Muscle of leg (tissue), 11 donors: ENCODE measurements around the gene FLRT3. TPM values are rescaled to one million over a fixed set of nuclear protein-coding genes. Genes with fewer than 3 reads are reported as not detected.

Experiments used
- DNase-seq: peaks from one replicate; pipeline ENCODE4 v3.0.0; 2013
- H3K27ac ChIP-seq: one replicate; pipeline ENCODE4 v1.5.1; 2013; ENCODE audit warnings: mild to moderate bottlenecking, low read length, control low read depth
- H3K27me3 ChIP-seq: one replicate; pipeline ENCODE4 v1.6.1; 2013; ENCODE audit warnings: low read length; ENCODE audit not compliant: control insufficient read depth, insufficient read depth
- H3K36me3 ChIP-seq: one replicate; pipeline ENCODE4 v1.6.1; 2013; ENCODE audit warnings: low read length; ENCODE audit not compliant: control insufficient read depth, insufficient read depth
- H3K4me1 ChIP-seq: one replicate; pipeline ENCODE4 v1.6.1; 2013; ENCODE audit warnings: low read length; ENCODE audit not compliant: control insufficient read depth, insufficient read depth
- H3K4me3 ChIP-seq: one replicate; pipeline ENCODE4 v1.5.1; 2013; ENCODE audit warnings: low read length, control low read depth
- H3K9me3 ChIP-seq: replicated peaks from 2 replicates; pipeline ENCODE4 v1.6.1; 2013; ENCODE audit warnings: low read depth, low read length; ENCODE audit not compliant: control insufficient read depth
- WGBS: methylation state at CpG from one replicate; pipeline ENCODE4 v1.1.5; 2013; ENCODE audit warnings: missing lambda C conversion rate; ENCODE audit not compliant: insufficient coverage; 5-methylcytosine and 5-hydroxymethylcytosine counted together
- polyA plus RNA-seq, 8 donors: library from polyadenylated mRNA; unstranded; fragments of 120-200 nt; gene quantifications; one replicate each; pipeline versions ENCODE4 v1.2.1 to v1.2.3, GENCODE V29; 2013; ENCODE audit warnings: inconsistent platforms in 1 of 8, low replicate concordance in 1 of 8; ENCODE audit not compliant: insufficient read length in 8 of 8, insufficient read depth in 1 of 8
- total RNA-seq: library from RNA; stranded (reverse); fragments of 120-200 nt; gene quantifications from one replicate; pipeline ENCODE4 v1.2.4, GENCODE V29; 2013

Gene FLRT3
- total and polyA plus RNA-seq, 9 donors = 5.7 to 25.8 (median 10.7) TPM

GRCh38 chr20:14333721-14334120 is 3.7 kb downstream of the FLRT3 start:
- Histone ChIP-seq H3K27me3 (no peaks in the 10 kb centered on the region), H3K4me3 (peak overlapping the region; percentile 7), H3K27ac (no peak overlapping the region), H3K4me1 (no peaks in the 10 kb centered on the region), H3K36me3 (no peaks in the 10 kb centered on the region), H3K9me3 (no peaks in the 10 kb centered on the region)
- no CpG with 5 or more reads among the region's 3 CpGs for WGBS
- no peak for DNase-seq

DNA sequence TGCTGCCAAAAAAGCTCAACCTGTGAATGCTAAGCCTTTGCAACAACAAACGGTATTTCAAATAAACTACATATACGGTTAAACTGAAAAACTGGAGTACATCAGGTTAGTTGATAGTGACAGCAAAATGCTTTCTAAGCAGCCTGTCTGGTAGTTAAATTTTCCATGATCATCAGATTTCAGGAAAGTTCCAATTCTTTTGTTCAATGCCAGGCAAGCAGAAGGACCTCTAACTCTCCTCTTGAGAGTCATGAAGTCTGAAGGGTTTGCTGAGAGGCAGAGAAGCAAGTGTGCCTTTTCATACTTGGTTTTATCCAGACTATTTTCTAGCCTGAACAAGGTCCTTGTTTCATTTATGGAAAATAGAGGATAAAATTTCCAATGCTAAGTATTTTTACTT is 4.5 kb downstream of the FLRT3 start:
- no peaks in the 10 kb centered on the region for H3K4me1 ChIP-seq
- H3K9me3 ChIP-seq = no peaks in the 10 kb centered on the region
- peak; percentile 46 for DNase-seq
- no CpG with 5 or more reads among the region's 2 CpGs for whole genome bisulfite sequencing
- H3K36me3 ChIP-seq = no peaks in the 10 kb centered on the region
- no peak overlapping the region for H3K27ac ChIP-seq
- H3K4me3 ChIP-seq = no peak overlapping the region
- H3K27me3 ChIP-seq = no peaks in the 10 kb centered on the region

DNA sequence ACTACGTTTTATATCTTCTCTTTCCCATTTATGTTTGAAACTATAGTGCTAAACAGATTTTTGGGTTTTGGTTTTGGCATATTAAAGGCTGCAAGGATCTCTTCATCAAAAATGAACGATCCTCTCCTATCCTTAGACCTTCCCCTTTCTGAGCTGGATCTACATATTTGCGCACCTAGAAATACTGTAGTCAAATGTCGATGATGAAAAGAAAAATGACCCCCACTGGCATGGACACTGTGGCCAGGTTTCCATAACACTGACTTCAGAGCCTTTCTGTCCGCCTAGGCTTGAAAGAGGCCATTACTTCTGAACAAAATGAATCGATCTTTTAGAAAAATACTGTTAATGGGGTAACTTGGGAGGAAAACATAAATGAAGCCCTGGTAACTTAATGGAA is 5.8 kb downstream of the FLRT3 start:
- DNase-seq = no peak
- Histone ChIP-seq H3K27ac (no peak overlapping the region), H3K36me3 (peaks cover 6% of the 10 kb centered on the region), H3K9me3 (peaks cover 2% of the 10 kb centered on the region), H3K27me3 (no peaks in the 10 kb centered on the region), H3K4me1 (no peaks in the 10 kb centered on the region), H3K4me3 (no peak overlapping the region)
- WGBS = 60% methylated on average over 1 of the region's 6 CpGs

- Histone ChIP-seq H3K27ac (no peak overlapping the region), H3K4me1 (no peaks in the 10 kb centered on the region), H3K36me3 (no peaks in the 10 kb centered on the region), H3K9me3 (no peaks in the 10 kb centered on the region), H3K4me3 (no peak overlapping the region), H3K27me3 (no peaks in the 10 kb centered on the region)
- WGBS = no CpG with 5 or more reads among the region's 1 CpG
- no peak for DNase-seq
These were observed 17.7 kb downstream of the FLRT3 start for GRCh38 chr20:14319704-14320103.

DNA sequence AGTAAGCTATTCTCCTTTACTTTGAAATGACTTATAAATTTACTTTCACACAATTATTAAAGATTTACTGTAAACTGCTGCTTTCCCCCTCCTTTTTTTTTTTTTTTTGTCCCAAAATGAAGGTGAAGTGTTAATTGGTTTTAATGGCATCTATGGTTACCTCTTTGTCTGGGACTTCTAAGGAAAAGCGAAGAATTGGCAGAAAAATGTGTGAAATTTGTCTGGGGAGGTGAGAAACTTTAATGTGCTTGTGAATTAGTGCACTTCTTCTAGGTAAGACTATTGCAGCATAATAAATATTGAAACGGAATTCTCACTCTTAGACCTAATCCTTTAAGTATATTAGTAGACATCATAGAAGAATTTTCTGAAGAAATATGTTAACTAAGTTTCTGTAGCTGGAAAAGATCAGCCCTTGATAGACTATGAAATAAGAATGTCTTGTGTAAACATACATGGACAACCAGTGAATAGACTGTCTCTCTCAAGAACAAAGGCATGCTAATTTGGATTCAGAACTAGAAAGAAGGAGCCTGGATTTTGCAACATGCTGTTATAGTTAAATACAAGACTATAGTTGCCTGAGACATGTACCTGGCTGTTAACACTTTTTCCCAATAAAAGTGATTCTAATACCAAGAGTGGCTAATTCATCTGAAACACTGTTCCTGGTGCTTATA is 23.9 kb downstream of the FLRT3 start:
- no peak overlapping the region for H3K27ac ChIP-seq
- WGBS = no CpG with 5 or more reads among the region's 2 CpGs
- H3K4me3 ChIP-seq = no peak overlapping the region
- H3K27me3 ChIP-seq = no peaks in the 10 kb centered on the region
- DNase-seq = no peak
- no peaks in the 10 kb centered on the region for H3K9me3 ChIP-seq
- H3K36me3 ChIP-seq = no peaks in the 10 kb centered on the region
- no peaks in the 10 kb centered on the region for H3K4me1 ChIP-seq

GRCh38 chr20:14312001-14312400 is 25.4 kb downstream of the FLRT3 start:
- H3K36me3 ChIP-seq = no peaks in the 10 kb centered on the region
- no peak overlapping the region for H3K4me3 ChIP-seq
- H3K9me3 ChIP-seq = no peaks in the 10 kb centered on the region
- H3K27me3 ChIP-seq = no peaks in the 10 kb centered on the region
- no peak for DNase-seq
- WGBS = no CpG with 5 or more reads among the region's 2 CpGs
- H3K4me1 ChIP-seq = no peaks in the 10 kb centered on the region
- H3K27ac ChIP-seq = no peak overlapping the region

DNA sequence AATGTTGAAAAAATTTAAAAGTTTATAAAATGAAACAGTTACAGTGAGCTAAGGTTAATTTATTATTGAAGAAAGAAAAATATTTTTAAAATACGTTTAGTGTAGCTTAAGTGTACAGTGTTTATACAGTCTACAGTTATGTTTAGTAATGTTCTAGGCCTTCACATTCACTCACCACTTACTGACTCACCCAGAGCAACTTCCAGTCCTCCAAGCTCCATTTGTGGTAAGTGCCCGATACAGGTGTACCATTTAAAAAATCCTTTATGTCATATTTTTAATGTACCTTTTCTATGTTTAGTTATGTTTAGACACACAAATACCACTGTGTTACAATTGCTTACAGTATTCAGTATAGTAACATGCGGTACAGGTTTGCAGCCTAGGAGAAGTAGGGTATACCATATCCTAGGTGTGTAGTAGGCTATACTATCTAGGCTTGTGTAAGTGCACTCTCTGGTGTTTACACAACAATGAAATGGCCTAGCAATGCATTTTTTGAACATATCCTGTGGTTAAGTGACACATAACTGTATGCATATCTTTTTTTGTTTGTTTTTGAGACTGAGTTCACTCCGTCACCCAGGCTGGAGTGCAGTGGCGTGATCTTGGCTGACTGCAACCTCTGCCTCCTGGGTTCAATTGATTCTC is 26.3 kb downstream of the FLRT3 start:
- Histone ChIP-seq H3K9me3 (no peaks in the 10 kb centered on the region), H3K4me3 (no peak overlapping the region), H3K27ac (no peak overlapping the region), H3K4me1 (no peaks in the 10 kb centered on the region), H3K36me3 (no peaks in the 10 kb centered on the region), H3K27me3 (no peaks in the 10 kb centered on the region)
- WGBS = no CpG with 5 or more reads among the region's 5 CpGs
- DNase-seq = no peak

DNA sequence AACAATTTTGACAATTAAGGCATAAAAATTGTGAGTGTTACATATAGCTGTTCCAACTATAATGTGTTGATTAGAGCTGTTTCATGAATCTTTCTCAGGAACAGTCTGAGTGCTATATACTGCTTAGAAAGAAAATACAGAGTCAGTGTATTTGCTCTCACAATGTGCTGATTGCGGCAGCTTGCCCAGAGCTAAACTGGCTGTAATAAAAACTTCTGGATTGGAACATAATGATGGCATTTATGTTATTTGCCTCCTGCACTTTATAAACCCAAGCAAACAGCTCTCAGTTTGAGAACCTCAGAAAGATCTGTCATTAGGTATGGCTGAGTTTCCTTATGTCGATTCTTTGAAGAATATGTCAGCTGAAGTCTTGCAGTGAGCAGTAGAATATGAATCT is 29.5 kb downstream of the FLRT3 start:
- Histone ChIP-seq H3K4me1 (no peaks in the 10 kb centered on the region), H3K36me3 (no peaks in the 10 kb centered on the region), H3K27me3 (no peaks in the 10 kb centered on the region), H3K4me3 (no peak overlapping the region), H3K9me3 (no peaks in the 10 kb centered on the region), H3K27ac (no peak overlapping the region)
- WGBS = no CpG with 5 or more reads among the region's 2 CpGs
- DNase-seq = no peak

DNA sequence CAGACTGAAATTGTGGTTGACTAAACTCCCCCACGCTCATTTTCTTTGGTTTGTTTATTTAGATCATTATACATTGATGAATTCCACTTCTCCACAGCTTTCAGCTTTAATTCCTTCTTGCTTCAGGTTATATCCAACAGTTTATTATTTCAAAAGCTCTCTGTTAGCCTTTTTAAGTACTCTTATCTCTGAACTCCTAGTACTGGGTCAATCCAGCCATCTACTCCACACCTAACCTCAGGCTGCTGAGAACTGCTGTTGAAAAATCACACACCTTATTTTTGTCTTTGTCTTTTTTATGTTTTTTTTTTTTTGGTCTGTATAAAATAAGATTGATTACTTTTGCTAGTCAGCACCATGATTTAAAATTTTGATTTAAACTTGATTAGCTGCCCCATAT is 32.9 kb downstream of the FLRT3 start:
- Histone ChIP-seq H3K27me3 (no peaks in the 10 kb centered on the region), H3K27ac (no peak overlapping the region), H3K36me3 (no peaks in the 10 kb centered on the region), H3K4me3 (no peak overlapping the region), H3K9me3 (no peaks in the 10 kb centered on the region), H3K4me1 (no peaks in the 10 kb centered on the region)
- no peak for DNase-seq
- WGBS = no CpG with 5 or more reads among the region's 1 CpG

GRCh38 chr20:14303651-14304050 is 33.8 kb downstream of the FLRT3 start:
- H3K27ac ChIP-seq = no peak overlapping the region
- H3K27me3 ChIP-seq = no peaks in the 10 kb centered on the region
- no peak for DNase-seq
- H3K4me3 ChIP-seq = no peak overlapping the region
- H3K36me3 ChIP-seq = no peaks in the 10 kb centered on the region
- no peaks in the 10 kb centered on the region for H3K4me1 ChIP-seq
- H3K9me3 ChIP-seq = no peaks in the 10 kb centered on the region

GRCh38 chr20:14303106-14303505 is 34.3 kb downstream of the FLRT3 start:
- Histone ChIP-seq H3K4me3 (no peak overlapping the region), H3K4me1 (no peaks in the 10 kb centered on the region), H3K27ac (no peak overlapping the region), H3K9me3 (no peaks in the 10 kb centered on the region), H3K36me3 (no peaks in the 10 kb centered on the region), H3K27me3 (no peaks in the 10 kb centered on the region)
- DNase-seq = no peak
- WGBS = 90% methylated on average over 1 of the region's 6 CpGs
